Activated CD8-positive, alpha-beta memory T cell treated with anti-CD3 and anti-CD28 coated beads, Interleukin-2, amount 50 U/mL, for 48 hours (primary cell): ENCODE results near the gene MBNL2.

Experiments
- DNase-seq: peaks from one replicate; pipeline ENCODE4 v3.0.0-alpha.2; 2020

Gene MBNL2

GRCh38 chr13:97212004-97212403 is 10.1 kb upstream of the MBNL2 start:
- DNase-seq: no peak

DNA sequence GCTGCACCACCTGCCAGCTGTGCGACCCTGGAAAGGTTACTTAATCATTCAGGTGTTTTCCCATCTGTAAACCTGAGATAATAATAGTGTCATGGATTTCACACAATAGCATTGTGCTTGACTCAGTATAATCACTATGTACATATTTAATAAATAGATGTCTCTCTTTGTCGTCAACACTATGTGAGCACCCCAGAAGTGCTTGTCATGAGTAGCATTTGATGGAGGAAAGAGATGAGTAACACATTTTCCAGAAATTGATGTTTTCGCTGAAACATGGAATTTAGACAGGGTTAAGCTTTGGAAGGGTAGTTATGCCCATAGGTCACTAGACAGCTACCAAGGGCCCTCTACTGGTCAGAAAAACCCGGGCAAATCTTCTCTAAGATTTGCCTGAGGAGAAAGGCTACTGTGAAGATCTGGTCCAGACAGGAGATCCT is 9.5 kb upstream of the MBNL2 start:
- no peak for DNase-seq

GRCh38 chr13:97214921-97215320 is 7.2 kb upstream of the MBNL2 start:
- no peak for DNase-seq

DNA sequence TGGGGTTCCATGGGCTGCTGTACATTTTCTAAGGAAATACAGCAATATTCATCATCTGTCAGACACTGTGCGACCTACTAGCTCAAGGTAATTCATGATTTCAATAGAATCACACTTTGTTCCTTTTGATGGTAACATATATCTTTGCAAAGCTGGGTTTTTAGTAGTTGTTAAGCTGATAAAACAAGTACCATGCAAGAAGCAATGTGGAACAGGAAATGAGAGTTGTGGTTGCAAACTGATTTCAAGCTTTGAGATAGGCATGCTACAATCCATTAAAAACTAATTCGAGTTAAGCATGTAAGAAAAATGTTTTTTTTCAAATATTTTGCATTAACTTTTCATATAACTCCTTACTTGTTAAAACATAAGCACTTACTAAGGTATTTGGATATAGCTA is 6.8 kb upstream of the MBNL2 start:
- no peak for DNase-seq

DNA sequence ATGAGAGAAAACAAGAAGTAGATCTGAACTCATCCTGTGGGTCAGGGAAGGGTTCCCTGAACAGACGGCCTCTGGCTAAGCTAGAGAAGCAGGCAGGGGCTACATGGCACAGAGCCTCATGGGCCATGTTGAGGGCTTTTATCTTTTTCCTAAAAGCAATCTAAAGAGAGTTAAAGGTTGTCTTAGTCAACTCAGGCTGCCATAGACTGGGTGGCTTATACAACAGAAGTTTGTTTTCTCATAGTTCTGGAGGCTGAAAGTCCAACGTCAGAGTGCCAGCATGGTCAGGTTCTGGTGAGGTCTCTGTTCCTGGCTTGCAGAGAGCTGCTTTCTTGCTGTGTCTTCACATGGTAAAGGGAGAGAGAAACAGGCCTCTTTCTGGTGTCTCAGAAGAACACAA is 2.9 kb upstream of the MBNL2 start:
- no peak for DNase-seq

DNA sequence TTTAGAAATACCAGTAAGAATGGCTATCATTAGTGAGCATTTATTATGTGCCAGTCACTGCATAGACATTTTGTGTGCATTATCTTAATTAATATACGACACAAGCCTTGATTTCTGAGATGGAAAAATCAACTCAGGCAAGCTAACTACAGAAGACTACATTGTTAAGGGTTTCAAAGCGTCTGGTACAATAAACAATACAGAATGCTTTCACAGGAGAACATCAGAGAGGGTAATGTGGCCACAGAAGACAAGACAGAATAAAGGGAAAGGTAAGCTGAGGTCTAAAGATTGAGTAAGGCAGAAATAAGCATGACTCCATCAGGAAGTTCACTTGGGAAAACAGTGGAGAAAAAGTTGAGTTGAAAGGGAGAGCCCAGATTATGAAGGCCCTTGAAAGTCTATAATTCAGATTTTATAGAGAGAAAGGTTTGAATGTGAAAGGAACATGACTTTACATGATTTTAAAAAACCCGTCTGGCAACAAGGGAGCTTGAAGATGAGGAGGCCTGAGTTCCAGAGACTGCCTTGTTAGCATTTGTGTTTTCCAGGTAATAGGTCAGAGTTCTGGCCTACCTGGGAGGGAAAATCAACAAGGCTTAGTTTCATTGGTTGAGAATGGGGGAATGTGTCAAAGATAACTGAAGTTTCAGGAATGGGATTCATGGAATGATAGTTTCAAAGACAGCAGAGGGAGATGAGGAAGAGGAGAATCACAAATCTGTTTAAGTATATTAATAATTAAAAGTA is 1.8 kb upstream of the MBNL2 start:
- no peak for DNase-seq

GRCh38 chr13:97221046-97221445 is 1.1 kb upstream of the MBNL2 start:
- DNase-seq: no peak

GRCh38 chr13:97221466-97221865 is 667 bp upstream of the MBNL2 start:
- DNase-seq: no peak

GRCh38 chr13:97223037-97223710 is 1.0 kb downstream of the MBNL2 start:
- no peak for DNase-seq

DNA sequence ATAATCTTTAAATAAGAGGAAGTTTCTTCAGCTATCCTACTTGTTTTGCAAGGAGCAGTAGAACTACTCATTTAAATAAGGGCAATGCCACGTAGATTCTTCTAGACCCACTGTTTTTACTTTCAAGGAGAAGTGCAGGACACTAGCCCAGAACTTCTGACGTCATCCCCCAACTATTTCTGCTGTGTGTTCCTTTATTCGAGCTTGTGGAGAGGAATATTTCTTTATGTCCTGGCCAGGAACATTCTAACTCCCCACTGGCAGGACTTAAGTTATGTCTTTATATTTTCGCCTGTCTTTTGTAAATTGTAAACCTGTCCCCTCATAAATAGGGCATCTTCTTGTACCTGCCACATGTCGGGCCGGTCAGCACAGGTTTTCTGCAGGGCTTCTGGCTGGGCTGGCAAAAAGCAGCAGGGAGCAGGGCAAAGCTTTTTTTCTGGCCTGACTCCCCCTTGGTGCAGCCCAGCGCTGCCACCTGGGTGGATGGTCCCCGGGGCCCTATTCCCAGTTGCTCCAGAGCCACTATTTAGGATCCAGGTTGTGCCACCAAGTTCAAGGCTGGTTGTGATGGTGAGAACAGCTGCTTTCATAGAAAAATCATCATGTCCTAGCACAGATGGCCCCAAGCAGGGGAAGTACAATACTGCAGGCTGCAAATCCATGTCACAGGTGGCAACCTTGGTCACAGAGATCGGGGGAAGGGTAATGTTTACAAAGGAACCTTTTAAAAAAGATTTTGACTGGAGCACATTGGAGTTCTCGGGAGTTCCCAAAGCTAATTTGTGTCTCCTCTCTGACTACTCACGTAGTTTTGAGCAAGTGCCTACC is 1.8 kb downstream of the MBNL2 start:
- DNase-seq: peak; percentile 58

GRCh38 chr13:97224544-97225300 is 2.6 kb downstream of the MBNL2 start:
- no peak for DNase-seq

DNA sequence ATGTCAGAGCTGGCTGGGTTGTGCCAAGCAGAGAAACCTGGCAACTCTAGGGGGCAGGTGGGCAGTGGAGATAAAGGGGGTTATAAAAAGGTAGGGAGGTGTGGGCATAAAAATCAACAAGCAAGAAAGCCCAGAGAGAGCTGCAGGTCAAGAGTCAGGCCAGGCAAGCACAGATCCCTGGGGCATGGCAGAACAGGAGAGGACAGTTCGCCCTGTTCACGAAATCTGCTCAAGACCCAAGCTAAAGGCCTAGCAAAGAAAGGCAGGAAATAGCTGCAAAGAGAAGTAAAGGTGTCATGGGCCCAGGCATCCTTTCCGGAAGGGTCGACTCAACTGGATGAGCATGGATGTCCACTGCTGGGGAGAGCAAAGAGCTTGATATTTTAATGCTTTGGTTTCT is 3.4 kb downstream of the MBNL2 start:
- DNase-seq: peak; percentile 60

DNA sequence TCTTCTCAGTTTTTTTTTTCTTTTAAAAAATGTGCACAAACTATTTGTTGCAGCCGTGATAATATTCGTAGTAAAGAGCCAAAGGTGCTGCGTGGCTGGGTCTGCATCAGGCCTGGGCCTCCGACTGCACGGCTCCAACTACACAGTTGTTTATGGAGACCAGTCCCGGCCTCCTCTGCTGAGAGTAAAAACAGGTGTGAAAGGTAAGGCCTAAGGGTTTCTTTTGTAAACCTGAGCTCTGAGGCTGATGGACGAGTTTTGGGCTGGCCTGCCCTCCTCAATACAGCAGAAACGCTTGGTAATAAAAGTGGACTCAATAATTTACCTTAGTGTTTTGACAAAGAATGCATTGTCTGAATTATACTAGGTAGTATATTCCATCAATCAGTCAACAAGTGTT is 3.9 kb downstream of the MBNL2 start:
- no peak for DNase-seq

DNA sequence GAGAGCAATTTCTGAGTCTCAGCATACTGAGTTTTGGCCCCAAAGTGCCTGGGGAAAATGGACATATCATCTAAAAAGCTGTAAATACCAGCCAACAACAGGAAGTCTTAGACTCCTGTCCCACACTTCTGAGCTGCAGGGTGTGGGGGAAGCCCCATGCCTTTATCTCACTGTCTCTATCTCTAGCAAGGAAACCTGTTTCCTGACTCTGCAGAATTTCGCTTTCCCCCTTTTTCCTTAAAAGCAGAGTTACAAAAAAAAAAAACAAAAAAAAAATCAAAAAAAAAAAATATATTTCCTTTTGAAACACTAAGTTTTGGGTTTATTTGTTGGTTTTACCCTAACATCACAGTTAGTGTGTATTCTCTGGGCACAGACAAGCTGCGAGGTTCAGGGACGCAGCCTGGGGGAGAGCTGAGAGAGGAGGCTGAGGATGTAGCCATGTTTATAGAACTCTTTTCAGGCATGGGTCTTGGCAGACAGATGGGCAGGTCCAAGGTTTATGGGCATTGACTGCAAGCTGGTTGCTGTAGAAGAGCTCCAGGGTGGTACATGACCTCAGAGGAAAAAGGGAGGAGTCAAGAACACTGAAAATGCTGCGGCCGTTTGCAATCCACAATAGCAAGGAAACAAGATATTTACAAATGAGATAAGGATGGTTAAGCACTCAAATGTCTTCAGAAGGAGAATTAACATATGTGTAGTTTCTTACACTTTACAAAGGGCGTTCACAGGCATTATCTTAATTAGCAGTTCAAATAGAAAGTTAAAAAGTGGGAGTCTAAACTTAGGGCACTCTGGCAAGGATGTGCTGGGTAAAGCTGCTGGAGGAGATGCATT is 4.9 kb downstream of the MBNL2 start:
- DNase-seq: peak; percentile 58

- DNase-seq: no peak
These were observed 6.9 kb downstream of the MBNL2 start for GRCh38 chr13:97228850-97229521.

DNA sequence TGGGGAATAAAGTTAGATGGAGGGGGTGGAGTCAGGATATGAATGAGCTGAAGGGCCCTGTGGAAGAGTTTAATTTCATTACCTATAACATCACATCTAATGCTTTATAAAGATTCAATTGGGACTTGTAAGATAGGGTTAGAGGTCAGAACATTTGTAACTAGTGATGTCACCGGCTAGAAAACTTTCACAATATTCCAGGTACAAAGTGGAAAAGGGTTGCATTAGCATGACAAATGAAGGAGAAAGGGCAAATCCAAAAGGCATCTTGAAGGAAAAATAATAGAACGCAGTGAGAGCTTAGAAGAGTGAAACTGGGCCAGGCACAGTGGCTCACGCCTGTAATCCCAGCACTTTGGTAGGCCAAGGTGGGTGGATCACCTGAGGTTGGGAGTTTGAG is 7.6 kb downstream of the MBNL2 start:
- no peak for DNase-seq

DNA sequence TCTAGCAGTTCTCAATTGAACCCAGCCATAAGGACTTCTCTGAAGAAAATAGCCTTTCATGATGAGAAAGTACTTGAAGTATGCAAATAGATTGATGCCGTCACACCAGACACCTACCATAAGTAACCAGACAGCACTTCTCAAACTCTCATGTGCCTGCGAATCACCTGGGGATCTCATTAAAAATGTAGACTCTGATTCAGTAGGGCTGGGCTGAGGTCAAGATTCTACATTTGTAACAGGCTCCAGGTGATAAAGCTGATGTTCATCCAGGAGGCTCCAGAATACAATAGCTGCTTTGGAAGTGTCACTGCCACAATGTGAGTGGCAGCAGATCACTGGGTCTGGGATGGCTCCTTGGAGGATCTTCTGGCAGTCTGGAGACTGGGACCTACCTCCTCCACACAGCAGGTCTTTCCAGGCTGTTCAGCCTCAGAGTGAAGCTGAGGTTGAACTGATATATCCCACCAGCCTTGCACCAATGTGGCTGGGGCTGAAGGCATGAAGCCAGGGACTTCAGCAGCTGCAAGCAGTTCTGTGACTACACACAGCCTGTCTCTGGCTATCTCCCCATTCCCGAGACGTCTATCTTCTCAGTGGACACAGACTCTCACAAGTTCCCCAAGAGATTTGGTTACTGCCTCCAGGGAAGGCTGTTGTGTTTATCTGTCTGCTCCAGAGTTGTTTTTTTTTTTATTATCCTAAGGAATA is 9.1 kb downstream of the MBNL2 start:
- DNase-seq: no peak

DNA sequence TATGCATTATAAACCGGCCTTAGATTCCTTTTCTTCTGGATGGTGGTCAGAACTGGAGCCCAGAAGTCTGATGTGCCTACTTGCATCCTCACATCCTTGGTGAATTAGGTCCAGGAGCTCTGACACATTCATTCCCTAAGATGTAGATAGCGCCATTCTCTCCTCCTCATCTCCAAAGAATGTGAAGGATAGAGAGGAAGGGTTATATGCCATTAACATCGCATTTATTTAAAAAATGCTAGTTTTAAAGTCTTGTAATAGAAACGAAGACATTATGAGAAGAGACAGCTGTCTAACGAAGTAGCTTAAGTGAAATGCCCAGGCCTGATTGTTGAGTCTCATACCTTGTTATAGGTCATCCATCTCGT is 9.7 kb downstream of the MBNL2 start:
- no peak for DNase-seq

DNA sequence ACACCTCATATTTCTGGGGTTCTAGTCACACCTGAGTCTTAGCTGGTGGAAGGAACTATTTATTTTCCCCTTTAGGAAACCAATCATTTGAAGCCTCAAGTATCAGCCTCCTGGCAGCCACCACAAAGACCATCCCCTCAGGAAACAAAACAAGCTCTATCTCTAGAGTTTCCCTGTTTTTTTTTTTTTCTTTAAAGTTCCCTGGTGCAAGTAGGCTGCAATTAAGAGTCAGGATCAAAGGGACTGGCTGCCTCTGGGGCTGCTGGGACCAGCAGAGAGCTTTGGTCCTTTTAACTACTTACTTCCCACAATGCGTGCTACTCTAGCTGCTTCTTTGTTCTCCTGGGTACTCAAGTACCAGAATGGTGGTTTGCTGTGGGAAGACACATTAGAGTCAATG is 11.4 kb downstream of the MBNL2 start:
- DNase-seq: no peak

GRCh38 chr13:97234236-97234635 is 12.1 kb downstream of the MBNL2 start:
- no peak for DNase-seq

DNA sequence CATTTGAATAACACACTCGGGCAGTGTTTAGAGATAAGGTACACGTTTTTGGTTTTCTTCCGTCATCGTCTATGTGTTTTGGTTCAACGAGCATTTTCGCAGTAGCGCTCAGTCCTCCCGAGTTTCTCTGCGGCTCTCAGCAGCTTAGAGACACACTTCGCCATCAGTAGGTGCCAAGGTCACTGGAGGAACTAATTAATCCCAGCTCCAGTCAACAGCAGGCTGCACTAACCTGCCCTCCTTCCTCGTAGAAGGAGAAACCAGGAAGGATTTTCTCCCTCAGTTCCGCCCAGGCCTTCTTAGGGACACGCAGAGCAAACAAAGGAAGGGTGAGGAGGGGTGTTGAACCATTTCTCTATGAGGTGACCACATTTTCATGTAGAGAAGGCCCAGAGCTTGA is 12.6 kb downstream of the MBNL2 start:
- DNase-seq: no peak
